GM20000 (cell line): ENCODE measurements around the gene SOX6.

Experiments
- DNase-seq: peaks from one replicate; pipeline ENCODE4 v3.0.0; 2012; ENCODE audit warnings: low spot score
- CTCF ChIP-seq: IDR thresholded peaks from 2 replicates; pipeline ENCODE4 v1.5.1; 2012; ENCODE audit warnings: mild to moderate bottlenecking, control low read depth; ENCODE audit errors: extremely low read depth, missing control alignments

Gene SOX6

GRCh38 chr11:16363706-16364105, 7.4 kb upstream of the SOX6 start:
- DNase-seq: no peak
- TF ChIP-seq CTCF: no peak

GRCh38 chr11:16361108-16361865, 4.9 kb upstream of the SOX6 start:
- no peak for DNase-seq
- TF ChIP-seq CTCF: no peak

GRCh38 chr11:16359369-16359768, 3.0 kb upstream of the SOX6 start:
- no peak for TF ChIP-seq CTCF
- DNase-seq: no peak

- DNase-seq: no peak
- TF ChIP-seq CTCF: no peak
Observed at GRCh38 chr11:16358726-16359125, 2.4 kb upstream of the SOX6 start.

GRCh38 chr11:16357775-16358174, 1.4 kb upstream of the SOX6 start:
- DNase-seq: no peak
- TF ChIP-seq CTCF: no peak

GRCh38 chr11:16356761-16357393, 531 bp upstream of the SOX6 start:
- TF ChIP-seq CTCF: no peak
- DNase-seq: no peak

GRCh38 chr11:16352707-16353106, 3.6 kb downstream of the SOX6 start:
- DNase-seq: no peak
- no peak for TF ChIP-seq CTCF
